Superior temporal gyrus (tissue), 1 donor: ENCODE data around the gene CCR3.

Experiments used
- DNase-seq: peaks from one replicate; pipeline ENCODE4 v3.0.0-alpha.2; 2016; ENCODE audit errors: extremely low spot score

Gene CCR3

DNA sequence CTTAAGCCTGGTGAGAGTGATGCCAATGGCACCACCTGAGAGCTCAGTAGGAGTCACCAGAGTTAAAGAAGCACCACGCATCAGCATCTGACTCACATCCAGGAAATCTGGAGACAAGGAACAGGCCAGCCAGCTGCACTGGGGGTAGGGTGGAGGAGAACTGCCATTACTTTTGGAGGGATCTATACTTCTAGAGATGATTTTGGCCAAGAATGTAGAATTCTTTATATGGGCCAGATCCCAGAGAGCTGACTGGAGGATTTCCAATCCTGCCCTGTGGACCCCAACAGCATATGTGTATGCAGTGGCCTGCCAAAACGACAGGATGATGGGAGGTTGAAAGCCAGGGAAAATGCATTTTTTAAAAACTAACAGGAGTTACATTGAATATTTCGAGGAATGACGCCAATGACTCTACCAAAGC lies 29.8 kb downstream of the CCR3 start:
- no peak for DNase-seq

DNA sequence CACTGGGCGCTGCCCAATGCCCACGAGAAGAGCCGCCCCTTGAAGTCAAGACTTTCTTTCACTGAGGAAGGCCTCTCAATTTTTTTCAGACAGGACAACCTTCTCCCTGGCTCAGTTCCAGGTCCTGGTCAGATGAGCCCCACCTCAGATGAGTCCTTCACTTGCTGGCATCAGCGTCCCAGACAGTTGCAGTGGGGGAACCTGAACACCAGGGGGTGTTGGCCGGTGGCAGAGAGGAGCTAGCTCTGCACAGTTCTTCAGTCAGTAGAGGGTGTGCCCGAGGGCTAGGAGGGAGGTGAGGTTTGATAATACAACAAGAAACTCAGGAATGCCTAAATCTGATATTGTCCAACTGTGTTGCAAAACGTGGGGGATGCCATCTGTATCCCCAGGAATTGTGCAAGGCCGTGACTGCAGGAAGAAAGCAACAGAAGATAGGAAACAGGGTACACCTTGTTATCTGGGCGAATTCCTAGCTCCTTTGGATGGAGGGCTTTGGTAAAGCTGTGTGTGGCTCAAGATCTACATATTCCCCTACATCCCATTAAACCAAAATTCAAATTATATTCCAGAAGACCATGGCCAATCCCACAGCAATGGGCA lies 34.3 kb downstream of the CCR3 start:
- DNase-seq = no peak

DNA sequence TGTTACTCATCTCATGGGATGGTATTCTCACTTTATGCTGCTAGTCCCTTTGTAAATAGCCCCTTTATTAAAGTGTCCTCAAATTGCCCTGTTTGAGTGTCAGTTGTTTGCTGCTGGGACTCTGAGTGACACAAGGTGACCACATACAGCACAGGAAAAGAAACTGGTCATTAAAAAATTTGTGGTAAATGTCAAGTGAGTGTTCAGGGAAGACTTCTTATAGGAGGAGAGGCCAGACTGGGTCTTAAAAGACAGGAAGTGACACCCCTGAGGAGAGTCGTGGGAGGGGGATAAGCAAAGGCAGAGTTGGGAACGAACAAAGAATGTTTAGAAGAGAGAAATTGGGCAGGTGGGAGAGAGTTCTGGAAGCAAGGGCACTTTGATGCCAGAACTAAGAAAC lies 35.2 kb downstream of the CCR3 start:
- DNase-seq = no peak

DNA sequence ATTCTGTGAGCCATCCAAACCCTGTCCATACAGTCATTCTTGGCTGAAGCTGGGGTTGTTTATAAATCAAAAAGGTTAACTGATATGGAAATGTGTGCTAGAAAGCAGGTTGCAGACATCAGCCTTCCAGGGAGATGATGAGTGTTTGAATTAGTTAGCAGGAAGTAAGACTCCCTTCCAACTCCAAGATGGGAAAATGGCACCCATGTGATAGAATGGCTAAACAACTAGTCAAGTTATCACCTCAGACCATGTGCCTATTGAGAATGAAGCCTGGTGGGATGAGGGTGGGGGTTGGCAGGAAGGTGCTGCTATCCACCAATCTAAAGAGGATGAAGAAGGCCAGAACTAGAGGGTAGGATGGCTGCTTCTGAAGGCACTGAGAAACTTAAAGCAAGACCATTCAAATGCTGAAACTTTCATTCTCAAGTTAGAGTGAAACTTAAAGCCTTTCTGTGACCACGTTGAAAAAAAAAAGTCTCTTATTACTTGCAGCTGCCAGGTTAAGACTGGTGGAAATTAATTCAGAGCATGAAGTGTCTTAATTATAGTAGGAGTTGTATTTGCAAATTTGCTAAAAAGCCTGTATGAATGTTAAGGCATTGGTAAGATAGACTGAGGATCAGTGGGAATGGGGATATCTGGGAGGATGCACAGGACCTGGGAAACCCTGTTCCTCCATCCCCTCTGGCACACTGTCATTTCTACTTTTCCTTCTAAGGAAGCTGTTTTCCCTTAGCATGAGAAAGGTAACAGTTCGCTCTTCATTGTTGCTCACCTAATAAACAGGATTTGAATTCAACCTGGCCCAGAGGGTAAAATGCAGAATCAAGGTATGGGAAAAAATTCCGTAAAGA lies 36.8 kb downstream of the CCR3 start:
- DNase-seq = no peak

DNA sequence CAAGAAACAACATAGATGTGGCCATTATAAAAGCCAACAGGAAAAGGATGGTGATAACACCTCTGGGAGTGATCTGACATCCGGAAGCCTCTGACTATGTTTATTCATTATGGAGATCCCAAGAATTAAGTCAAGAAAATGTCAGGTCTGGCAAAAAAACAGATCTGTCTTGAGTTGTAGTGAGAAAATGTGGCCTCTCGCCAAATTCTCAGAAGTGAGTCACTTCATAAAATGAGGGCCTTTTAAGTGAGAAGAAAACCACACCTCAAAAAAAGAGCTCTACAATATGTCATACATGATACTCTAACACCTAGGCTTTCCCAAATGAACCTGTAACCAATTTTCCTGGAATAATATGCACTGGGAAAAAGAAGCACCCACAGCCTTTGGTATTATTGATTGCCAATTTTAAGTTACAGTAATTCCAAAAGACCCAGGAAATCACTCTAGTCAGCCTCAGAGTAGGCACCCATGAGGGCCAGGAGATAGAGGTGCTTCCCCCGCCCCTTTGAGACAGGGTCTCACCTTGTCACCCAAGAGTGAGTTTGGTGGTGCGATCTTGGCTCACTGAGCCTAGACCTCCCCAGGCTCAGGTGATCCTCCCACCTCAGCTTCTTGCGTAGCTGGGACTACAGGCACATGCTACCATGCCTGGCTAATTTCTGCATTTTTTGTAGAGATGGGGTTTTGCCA lies 38.0 kb downstream of the CCR3 start:
- no peak for DNase-seq

DNA sequence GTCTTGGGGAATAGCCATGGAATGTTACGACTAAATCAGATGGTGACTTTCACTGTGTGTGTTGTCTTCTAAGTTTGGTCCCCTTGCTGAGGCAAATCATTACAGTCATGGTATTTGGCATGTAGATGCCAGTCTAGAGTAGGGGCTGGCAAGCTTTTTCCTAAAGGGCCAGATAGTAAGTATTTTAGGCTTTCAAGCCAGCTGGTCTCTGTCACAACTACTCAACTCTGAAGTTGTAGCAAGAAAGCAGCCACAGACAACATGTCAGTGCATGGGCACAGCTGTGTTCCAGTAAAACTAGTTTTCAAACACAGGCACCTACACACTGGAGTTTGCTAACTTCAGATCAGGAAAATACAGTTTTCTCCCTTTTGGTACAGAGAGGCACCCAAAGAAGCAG lies 39.3 kb downstream of the CCR3 start:
- DNase-seq = no peak

DNA sequence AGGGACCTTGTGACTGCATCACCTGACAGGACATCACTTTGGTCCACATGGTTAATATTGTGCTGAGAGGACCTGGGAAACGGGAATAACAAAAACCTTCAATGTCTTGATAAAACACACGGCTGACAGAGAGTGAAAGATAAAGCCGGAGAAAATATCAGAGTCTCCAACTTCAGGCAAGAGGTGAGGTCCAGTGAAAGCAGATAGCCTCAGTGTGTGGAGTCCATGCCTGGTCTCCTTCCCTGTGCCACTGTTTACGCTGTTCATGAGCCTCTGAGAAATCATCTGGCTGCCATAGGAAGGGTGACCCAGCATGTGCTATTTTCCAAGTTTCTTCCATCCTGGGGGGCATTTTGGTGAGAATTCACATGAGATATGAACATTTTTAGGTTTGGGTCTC lies 39.8 kb downstream of the CCR3 start:
- DNase-seq = no peak

DNA sequence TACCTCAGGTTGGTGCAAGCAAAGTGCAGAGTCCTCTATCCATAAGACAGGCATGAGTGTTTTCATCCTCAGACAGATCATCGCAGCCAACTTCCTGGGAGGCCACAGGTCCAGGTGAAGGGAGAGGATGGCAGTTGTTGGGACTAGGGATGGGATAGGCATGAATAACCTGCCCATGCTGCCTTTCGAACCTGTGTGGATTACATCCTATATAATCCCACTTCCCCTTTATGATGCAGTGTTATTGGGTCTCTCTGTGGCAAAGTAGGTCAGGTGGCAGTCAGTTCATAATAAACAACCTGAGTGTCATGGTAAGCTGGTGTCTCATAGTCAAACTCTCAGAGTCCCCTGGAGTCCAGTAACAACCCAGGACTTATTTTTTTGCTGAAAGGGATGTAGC lies 40.4 kb downstream of the CCR3 start:
- DNase-seq = no peak

DNA sequence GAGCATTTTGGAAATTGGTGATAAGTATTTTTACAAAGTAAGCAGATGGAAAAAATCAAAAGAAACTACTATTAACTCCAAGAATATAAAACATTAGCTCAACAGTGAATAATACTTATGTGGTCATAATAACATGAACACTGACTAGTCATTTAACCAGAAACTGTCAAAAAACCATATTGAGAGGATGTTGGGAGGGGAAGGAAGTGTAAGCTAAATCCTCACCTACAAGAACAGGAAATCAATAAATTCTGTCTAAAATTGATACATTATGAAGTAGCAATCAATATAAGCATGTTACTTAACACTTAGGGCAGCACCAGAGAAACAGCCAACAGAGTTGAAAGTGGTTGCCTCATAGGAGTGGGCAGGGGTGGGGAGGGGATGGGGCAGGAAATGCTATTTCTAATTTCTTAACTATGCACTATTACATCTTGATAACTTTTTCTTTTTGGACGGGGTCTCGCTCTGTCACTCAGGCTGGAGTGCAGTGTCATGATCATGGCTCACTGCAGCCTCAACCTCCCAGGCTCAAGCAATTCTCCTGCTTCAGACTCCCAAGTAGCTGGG lies 41.7 kb downstream of the CCR3 start:
- no peak for DNase-seq

DNA sequence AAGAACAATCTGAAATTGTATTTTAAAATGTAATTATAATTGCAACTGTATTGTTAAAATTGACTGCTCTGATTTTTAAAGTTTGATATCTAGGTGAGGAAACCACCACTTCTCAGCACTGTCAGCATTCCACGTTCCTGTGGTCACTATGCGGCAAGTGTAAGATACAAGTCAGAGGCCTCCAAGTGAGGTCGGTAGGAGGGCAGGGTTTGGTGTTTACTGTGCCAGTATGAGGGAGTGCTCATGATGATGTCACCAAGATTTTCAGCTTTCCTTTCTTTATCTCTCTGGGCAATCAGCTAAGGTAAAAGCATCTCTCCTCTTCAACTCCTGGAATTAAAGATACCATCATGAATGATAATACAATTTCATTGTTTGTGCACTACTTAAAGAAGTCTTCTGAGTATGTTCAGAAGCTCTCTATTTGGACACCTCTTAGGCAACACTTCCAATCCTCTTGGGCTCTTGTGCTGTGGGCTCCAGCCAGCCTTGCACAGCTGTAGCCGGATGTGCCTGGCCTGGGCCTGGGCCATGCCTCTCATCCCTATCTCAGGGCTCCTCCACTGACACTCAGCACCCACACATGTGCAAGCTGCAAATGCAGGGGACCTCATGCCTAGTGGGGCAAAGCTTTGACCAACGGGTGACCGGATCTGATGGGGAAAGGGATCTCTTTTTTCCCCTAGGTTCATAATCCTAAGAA lies 42.9 kb downstream of the CCR3 start:
- no peak for DNase-seq

DNA sequence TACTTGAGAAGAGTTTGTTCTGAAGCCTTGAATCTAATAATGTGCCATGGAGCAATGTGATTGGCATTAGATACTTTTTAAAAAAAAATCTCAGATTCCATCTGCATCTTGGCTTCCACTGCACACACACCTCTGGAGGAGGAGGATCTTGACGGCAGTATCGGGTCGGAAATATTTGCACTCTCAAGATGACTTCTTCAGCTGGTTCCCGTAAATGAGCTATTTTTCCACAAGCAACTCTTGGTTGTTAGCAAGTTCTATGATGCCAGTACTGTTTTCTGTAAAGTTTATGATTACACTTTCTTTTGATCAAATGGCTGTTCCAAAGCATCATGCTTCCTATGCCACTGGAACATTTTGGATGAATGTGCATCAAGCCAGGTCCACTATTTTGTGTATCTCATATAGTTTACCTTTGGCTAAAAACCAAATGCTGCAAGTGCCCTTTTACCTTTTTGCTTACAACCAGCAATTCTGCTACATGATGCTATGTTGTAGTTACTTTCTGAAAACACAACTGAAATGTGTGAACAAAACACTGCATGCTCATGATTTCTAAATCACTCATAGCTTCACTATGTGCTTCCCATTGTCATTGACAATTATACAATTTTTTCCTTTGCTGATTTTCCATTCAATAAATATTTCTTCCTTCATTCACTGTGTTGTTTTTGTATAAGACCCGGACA lies 43.8 kb downstream of the CCR3 start:
- DNase-seq = no peak

DNA sequence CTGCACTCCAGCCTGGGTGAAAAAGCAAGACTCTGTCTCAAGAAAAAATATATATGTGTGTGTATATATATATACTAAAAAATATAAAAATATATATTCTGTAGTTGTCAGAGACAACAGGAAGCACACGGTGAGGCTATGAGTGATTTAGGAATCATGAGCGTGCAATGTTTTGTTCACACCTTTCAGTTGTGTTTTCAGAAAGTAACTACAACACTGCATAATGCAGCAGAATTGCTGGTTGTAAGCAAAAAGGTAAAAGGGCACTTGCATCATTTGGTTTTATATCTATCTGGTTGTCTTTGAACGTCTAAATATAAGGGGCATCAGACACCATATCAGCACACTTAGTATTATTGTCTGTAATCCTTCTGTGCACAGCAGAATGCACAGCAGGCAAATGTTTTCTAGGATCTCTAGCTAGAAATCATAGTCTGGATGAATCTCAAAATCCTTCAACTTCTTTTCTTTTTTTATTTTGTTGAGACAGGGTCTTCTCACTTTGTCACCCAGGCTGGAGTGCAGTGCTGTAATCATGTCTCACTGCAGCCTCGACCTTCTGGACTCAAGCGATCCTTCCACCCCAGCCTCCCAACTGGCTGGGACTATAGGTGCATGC lies 44.8 kb downstream of the CCR3 start:
- no peak for DNase-seq

DNA sequence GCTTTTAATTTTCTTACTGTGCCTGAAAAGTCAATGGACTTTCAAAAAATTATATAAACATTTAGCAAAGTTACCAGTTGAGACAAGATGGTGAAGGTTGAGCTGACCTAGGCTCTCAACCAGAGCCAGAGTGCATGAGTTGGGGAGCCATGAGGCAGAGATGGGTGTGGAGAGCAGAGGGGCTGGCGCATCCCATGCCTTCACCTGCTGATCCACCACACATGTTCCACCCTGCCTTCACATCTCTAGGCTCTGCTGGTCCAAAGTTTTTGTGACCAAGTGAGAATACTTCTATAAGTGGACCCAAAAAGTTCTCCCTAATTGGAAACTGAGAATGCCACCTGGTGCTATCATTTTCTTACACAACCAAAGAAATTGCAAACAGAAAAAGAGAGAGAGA lies 47.3 kb downstream of the CCR3 start:
- no peak for DNase-seq

DNA sequence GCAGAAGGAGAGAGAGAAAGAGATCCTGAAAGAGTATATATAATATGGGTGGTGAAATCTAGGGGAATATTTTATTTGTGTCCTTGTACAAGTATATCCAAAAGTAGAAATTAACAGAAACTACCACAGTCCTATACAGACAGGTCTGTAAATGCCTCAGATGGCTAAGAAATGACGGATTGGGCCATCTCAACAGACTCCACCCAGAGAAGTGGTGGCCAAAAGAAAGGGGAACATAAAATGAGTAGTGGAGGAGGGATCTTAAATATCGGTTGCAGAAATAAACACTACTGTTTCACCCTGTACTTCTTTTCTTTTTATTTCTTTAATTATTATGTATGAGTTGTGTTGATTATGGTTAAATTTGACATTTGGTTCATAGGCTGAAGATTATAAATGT lies 47.7 kb downstream of the CCR3 start:
- no peak for DNase-seq

DNA sequence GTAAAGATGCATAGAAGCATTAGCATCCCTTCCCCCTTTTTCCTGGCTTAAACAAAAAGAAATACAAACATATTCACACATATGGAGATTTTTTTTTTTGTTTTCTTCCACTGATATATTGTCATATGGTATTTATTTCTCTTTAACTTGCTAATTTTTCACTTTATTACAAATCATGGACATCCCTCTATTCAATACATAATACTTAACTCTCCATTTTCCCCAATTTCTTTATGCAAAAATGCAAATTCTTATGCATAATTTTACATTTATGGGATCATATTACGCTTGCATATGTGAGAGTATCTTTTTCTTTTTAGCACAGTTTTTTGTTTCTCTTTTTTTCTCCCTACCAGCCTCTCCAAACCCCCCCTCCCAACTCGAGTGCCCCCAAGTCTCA lies 48.8 kb downstream of the CCR3 start:
- DNase-seq = no peak

DNA sequence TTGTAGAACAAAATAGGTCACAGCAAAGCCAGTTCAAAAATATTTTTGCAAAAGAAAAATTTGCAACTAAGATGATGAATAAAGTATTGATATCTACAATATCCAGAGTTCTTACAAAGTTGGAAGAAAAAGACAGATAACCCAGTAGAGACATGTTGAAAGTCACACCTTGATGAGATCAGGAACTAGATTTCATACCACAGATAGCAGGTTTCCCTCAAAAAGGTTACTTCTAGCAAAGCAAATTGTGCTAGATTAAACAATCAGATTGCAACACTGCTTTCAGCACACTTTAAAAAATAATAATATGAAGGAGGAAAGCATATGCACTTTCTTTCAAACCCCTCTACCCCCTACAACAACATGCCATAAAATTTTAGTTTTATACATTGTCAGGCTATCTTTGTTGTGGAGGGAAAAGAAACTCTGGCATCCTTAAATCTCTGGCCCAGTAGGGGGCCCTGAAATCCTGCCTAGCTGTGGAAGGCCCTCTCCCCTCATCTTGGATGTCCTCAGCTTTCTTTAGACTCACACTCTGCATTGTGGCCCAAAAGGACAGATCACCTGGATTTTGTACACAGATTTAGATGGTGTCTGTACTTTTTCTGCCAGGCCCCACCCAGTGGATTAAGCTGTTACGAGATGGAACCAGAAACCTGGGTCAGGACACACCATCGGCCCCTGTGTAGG lies 50.9 kb downstream of the CCR3 start:
- no peak for DNase-seq

DNA sequence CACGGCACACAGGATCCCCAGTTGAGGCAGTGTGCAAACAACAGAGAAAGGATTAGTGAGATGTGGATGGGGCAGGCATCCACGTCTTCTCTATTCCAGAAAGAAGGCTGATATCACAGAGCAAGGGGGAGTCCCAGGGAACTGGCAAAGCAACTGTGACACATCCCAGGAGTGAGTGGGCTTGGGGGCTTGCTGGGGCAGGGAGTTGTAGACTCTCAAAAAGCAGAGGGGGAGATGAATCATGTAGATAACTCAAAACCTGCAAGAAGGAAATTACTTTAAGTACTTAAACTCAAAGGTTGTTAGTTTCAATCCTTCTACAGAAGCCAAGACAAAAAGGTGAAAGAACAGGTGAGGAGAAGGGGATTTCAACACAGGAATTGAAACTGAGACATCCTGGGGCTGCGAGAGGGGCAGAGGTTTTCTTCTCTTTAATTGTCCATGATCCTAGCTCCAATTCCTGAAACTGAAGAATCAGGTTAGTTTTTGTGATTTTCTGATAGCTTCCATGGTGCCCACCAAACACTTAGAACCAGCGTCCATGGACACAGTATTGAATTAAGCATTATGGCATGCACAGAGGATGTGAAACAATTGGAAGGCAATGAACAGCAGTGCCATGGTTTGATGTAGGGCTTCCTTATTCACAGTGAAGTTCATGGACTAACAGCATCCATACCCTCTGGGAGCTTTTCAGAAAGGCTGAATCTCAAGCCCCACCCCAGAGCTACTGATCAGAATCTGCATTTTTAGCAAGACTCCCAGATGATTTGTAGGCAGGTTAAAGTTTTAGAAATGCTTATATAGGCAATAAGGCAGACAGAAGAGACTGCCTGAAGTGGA lies 52.0 kb downstream of the CCR3 start:
- DNase-seq = no peak

DNA sequence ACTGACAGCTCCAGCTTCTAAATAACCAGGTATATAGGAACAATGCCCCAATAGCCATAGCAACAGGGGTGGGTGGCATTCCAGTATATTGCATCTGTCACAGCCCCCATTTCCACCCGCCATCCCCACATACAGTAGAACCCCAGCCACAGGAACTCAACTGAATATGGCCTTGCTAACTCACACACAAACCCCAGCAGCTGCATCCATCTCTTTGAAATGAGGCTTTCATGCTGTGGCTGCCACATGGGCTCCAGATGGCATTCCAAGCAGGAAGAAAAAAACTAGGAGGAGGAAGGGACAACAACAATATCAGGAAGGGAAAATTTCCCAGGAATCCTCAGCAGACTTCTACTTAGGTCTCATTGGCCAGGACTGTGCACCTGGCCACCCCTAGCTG lies 54.6 kb downstream of the CCR3 start:
- no peak for DNase-seq

DNA sequence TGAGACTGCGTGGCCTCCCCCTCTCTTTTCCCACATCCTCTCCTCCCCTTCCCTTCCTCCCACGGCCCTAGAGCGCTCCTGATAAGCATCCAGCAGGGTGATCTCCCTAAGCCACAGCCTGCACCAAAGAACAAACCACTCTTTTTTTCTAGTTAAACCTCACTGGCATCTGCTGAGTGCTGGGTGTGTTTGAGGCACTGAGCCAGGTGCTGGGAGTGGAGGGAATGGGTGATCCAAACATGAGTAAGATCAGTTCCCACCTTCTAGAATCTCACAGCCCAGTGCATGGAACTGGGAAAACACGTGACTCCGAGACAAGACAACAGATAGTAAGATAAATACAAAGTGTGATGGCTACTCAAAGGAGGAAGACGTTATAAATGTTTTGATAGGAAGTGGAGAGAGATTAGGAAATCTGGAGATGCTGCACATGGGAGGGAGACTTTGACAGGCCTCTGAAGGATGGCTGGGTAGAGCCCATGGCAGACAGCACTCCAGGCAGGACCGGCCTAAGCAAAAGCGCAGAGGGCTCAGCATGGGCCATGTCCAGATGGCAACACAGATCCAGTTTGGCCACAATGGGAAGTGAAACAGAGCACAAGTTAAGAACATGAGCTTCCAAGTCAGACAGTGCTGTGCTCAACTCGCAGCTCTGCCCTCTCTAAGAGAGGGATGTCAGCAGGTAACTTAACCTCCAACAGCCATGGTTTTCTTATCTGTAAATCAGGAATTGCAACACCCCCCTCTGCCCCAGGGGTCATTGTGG lies 55.6 kb downstream of the CCR3 start:
- DNase-seq = no peak
